ENCODE results near the gene SGPL1. TPM values are rescaled to one million over a fixed set of nuclear protein-coding genes. Genes with fewer than 3 reads are reported as not detected.

Gene SGPL1
- total and polyA plus RNA-seq, 2 donors = 20.5 to 27.4 TPM

GRCh38 chr10:70890917-70891431 is 75.2 kb downstream of the SGPL1 start:
- Histone ChIP-seq H3K27me3 (ENCODE audit: control insufficient read depth in 2 of 2, insufficient read depth in 1 of 2, low read length in 1 of 2) (peaks cover 0 to 14% of the 10 kb centered on the region in 2 donors), H3K4me1 (ENCODE audit: control insufficient read depth in 2 of 2, insufficient read depth in 2 of 2, low read length in 2 of 2) (peaks cover 3 to 21% of the 10 kb centered on the region in 2 donors), H3K27ac (ENCODE audit: low read depth in 1 of 2, low read length in 1 of 2) (no peak overlapping the region), H3K36me3 (ENCODE audit: control insufficient read depth in 2 of 2, insufficient read depth in 2 of 2, low read length in 1 of 2) (no peaks in the 10 kb centered on the region), H3K4me3 (ENCODE audit: low read length in 2 of 2) (no peak overlapping the region), H3K9me3 (ENCODE audit: control insufficient read depth in 2 of 2, insufficient read depth in 1 of 2, low read length in 1 of 2) (no peaks in the 10 kb centered on the region)
- DNase-seq (ENCODE audit: low read depth in 6 of 9, low spot score in 9 of 9) = no peak
- 97% methylated on average over 7 of the region's 7 CpGs for WGBS

GRCh38 chr10:70891627-70892026 is 75.9 kb downstream of the SGPL1 start:
- peaks cover 3 to 21% of the 10 kb centered on the region in 2 donors for H3K4me1 ChIP-seq (ENCODE audit: control insufficient read depth in 2 of 2, insufficient read depth in 2 of 2, low read length in 2 of 2)
- WGBS = 96% methylated on average over 1 of the region's 1 CpG
- no peak overlapping the region for H3K27ac ChIP-seq (ENCODE audit: low read depth in 1 of 2, low read length in 1 of 2)
- H3K4me3 ChIP-seq (ENCODE audit: low read length in 2 of 2) = no peak overlapping the region
- DNase-seq (ENCODE audit: low read depth in 6 of 9, low spot score in 9 of 9) = no peak
- no peaks in the 10 kb centered on the region for H3K36me3 ChIP-seq (ENCODE audit: control insufficient read depth in 2 of 2, insufficient read depth in 2 of 2, low read length in 1 of 2)
- H3K9me3 ChIP-seq (ENCODE audit: control insufficient read depth in 2 of 2, insufficient read depth in 1 of 2, low read length in 1 of 2) = no peaks in the 10 kb centered on the region
- peaks cover 0 to 14% of the 10 kb centered on the region in 2 donors for H3K27me3 ChIP-seq (ENCODE audit: control insufficient read depth in 2 of 2, insufficient read depth in 1 of 2, low read length in 1 of 2)

GRCh38 chr10:70892631-70893030 is 76.9 kb downstream of the SGPL1 start:
- Histone ChIP-seq H3K9me3 (ENCODE audit: control insufficient read depth in 2 of 2, insufficient read depth in 1 of 2, low read length in 1 of 2) (no peaks in the 10 kb centered on the region), H3K4me1 (ENCODE audit: control insufficient read depth in 2 of 2, insufficient read depth in 2 of 2, low read length in 2 of 2) (peaks cover 3 to 19% of the 10 kb centered on the region in 2 donors), H3K36me3 (ENCODE audit: control insufficient read depth in 2 of 2, insufficient read depth in 2 of 2, low read length in 1 of 2) (no peaks in the 10 kb centered on the region), H3K27me3 (ENCODE audit: control insufficient read depth in 2 of 2, insufficient read depth in 1 of 2, low read length in 1 of 2) (peaks cover 0 to 11% of the 10 kb centered on the region in 2 donors), H3K27ac (ENCODE audit: low read depth in 1 of 2, low read length in 1 of 2) (no peak overlapping the region), H3K4me3 (ENCODE audit: low read length in 2 of 2) (no peak overlapping the region)
- DNase-seq (ENCODE audit: low read depth in 6 of 9, low spot score in 9 of 9) = no peak
- WGBS = 98% methylated on average over 4 of the region's 4 CpGs

- H3K4me1 ChIP-seq (ENCODE audit: control insufficient read depth in 2 of 2, insufficient read depth in 2 of 2, low read length in 2 of 2) = peaks cover 1 to 17% of the 10 kb centered on the region in 2 donors
- no peaks in the 10 kb centered on the region for H3K9me3 ChIP-seq (ENCODE audit: control insufficient read depth in 2 of 2, insufficient read depth in 1 of 2, low read length in 1 of 2)
- 62% methylated on average over 10 of the region's 10 CpGs for WGBS
- H3K4me3 ChIP-seq (ENCODE audit: low read length in 2 of 2) = no peak overlapping the region
- no peak overlapping the region for H3K27ac ChIP-seq (ENCODE audit: low read depth in 1 of 2, low read length in 1 of 2)
- peak in 5 of 9 donors; percentile 15 to 64 (median 30) for DNase-seq (ENCODE audit: low read depth in 6 of 9, low spot score in 9 of 9)
- H3K27me3 ChIP-seq (ENCODE audit: control insufficient read depth in 2 of 2, insufficient read depth in 1 of 2, low read length in 1 of 2) = peaks cover 0 to 5% of the 10 kb centered on the region in 2 donors
- no peaks in the 10 kb centered on the region for H3K36me3 ChIP-seq (ENCODE audit: control insufficient read depth in 2 of 2, insufficient read depth in 2 of 2, low read length in 1 of 2)
Measured at GRCh38 chr10:70893227-70894006, 77.7 kb downstream of the SGPL1 start.

GRCh38 chr10:70894416-70894815 is 78.7 kb downstream of the SGPL1 start:
- Histone ChIP-seq H3K9me3 (ENCODE audit: control insufficient read depth in 2 of 2, insufficient read depth in 1 of 2, low read length in 1 of 2) (no peaks in the 10 kb centered on the region), H3K27me3 (ENCODE audit: control insufficient read depth in 2 of 2, insufficient read depth in 1 of 2, low read length in 1 of 2) (no peaks in the 10 kb centered on the region), H3K27ac (ENCODE audit: low read depth in 1 of 2, low read length in 1 of 2) (no peak overlapping the region), H3K36me3 (ENCODE audit: control insufficient read depth in 2 of 2, insufficient read depth in 2 of 2, low read length in 1 of 2) (no peaks in the 10 kb centered on the region), H3K4me1 (ENCODE audit: control insufficient read depth in 2 of 2, insufficient read depth in 2 of 2, low read length in 2 of 2) (peaks cover 0 to 13% of the 10 kb centered on the region in 2 donors), H3K4me3 (ENCODE audit: low read length in 2 of 2) (no peak overlapping the region)
- no peak for DNase-seq (ENCODE audit: low read depth in 6 of 9, low spot score in 9 of 9)
- WGBS = 97% methylated on average over 2 of the region's 2 CpGs

- peaks cover 0 to 13% of the 10 kb centered on the region in 2 donors for H3K4me1 ChIP-seq (ENCODE audit: control insufficient read depth in 2 of 2, insufficient read depth in 2 of 2, low read length in 2 of 2)
- WGBS = 98% methylated on average over 1 of the region's 1 CpG
- no peak overlapping the region for H3K4me3 ChIP-seq (ENCODE audit: low read length in 2 of 2)
- no peak overlapping the region for H3K27ac ChIP-seq (ENCODE audit: low read depth in 1 of 2, low read length in 1 of 2)
- H3K9me3 ChIP-seq (ENCODE audit: control insufficient read depth in 2 of 2, insufficient read depth in 1 of 2, low read length in 1 of 2) = no peaks in the 10 kb centered on the region
- DNase-seq (ENCODE audit: low read depth in 6 of 9, low spot score in 9 of 9) = no peak
- H3K27me3 ChIP-seq (ENCODE audit: control insufficient read depth in 2 of 2, insufficient read depth in 1 of 2, low read length in 1 of 2) = no peaks in the 10 kb centered on the region
- H3K36me3 ChIP-seq (ENCODE audit: control insufficient read depth in 2 of 2, insufficient read depth in 2 of 2, low read length in 1 of 2) = no peaks in the 10 kb centered on the region
Measured at GRCh38 chr10:70896551-70896950, 80.8 kb downstream of the SGPL1 start.

GRCh38 chr10:70898687-70899086 is 82.9 kb downstream of the SGPL1 start:
- H3K4me3 ChIP-seq (ENCODE audit: low read length in 2 of 2) = no peak overlapping the region
- H3K27ac ChIP-seq (ENCODE audit: low read depth in 1 of 2, low read length in 1 of 2) = no peak overlapping the region
- H3K9me3 ChIP-seq (ENCODE audit: control insufficient read depth in 2 of 2, insufficient read depth in 1 of 2, low read length in 1 of 2) = no peaks in the 10 kb centered on the region
- H3K4me1 ChIP-seq (ENCODE audit: control insufficient read depth in 2 of 2, insufficient read depth in 2 of 2, low read length in 2 of 2) = peaks cover 0 to under 1% of the 10 kb centered on the region in 2 donors
- H3K36me3 ChIP-seq (ENCODE audit: control insufficient read depth in 2 of 2, insufficient read depth in 2 of 2, low read length in 1 of 2) = no peaks in the 10 kb centered on the region
- no peaks in the 10 kb centered on the region for H3K27me3 ChIP-seq (ENCODE audit: control insufficient read depth in 2 of 2, insufficient read depth in 1 of 2, low read length in 1 of 2)
- DNase-seq (ENCODE audit: low read depth in 6 of 9, low spot score in 9 of 9) = no peak
- 100% methylated on average over 3 of the region's 3 CpGs for WGBS

- no peak overlapping the region for H3K4me3 ChIP-seq (ENCODE audit: low read length in 2 of 2)
- no peak overlapping the region for H3K27ac ChIP-seq (ENCODE audit: low read depth in 1 of 2, low read length in 1 of 2)
- H3K9me3 ChIP-seq (ENCODE audit: control insufficient read depth in 2 of 2, insufficient read depth in 1 of 2, low read length in 1 of 2) = no peaks in the 10 kb centered on the region
- H3K36me3 ChIP-seq (ENCODE audit: control insufficient read depth in 2 of 2, insufficient read depth in 2 of 2, low read length in 1 of 2) = no peaks in the 10 kb centered on the region
- H3K27me3 ChIP-seq (ENCODE audit: control insufficient read depth in 2 of 2, insufficient read depth in 1 of 2, low read length in 1 of 2) = no peaks in the 10 kb centered on the region
- no peak for DNase-seq (ENCODE audit: low read depth in 6 of 9, low spot score in 9 of 9)
- 92% methylated on average over 4 of the region's 4 CpGs for WGBS
- no peaks in the 10 kb centered on the region for H3K4me1 ChIP-seq (ENCODE audit: control insufficient read depth in 2 of 2, insufficient read depth in 2 of 2, low read length in 2 of 2)
Measured at GRCh38 chr10:70899096-70899495, 83.3 kb downstream of the SGPL1 start.

- no peaks in the 10 kb centered on the region for H3K27me3 ChIP-seq (ENCODE audit: control insufficient read depth in 2 of 2, insufficient read depth in 1 of 2, low read length in 1 of 2)
- no peak for DNase-seq (ENCODE audit: low read depth in 6 of 9, low spot score in 9 of 9)
- H3K9me3 ChIP-seq (ENCODE audit: control insufficient read depth in 2 of 2, insufficient read depth in 1 of 2, low read length in 1 of 2) = no peaks in the 10 kb centered on the region
- H3K4me3 ChIP-seq (ENCODE audit: low read length in 2 of 2) = no peak overlapping the region
- no peaks in the 10 kb centered on the region for H3K36me3 ChIP-seq (ENCODE audit: control insufficient read depth in 2 of 2, insufficient read depth in 2 of 2, low read length in 1 of 2)
- H3K4me1 ChIP-seq (ENCODE audit: control insufficient read depth in 2 of 2, insufficient read depth in 2 of 2, low read length in 2 of 2) = no peaks in the 10 kb centered on the region
- no peak overlapping the region for H3K27ac ChIP-seq (ENCODE audit: low read depth in 1 of 2, low read length in 1 of 2)
- WGBS = 96% methylated on average over 13 of the region's 13 CpGs
Measured at GRCh38 chr10:70901276-70901878, 85.6 kb downstream of the SGPL1 start.
